ENCODE results near the gene RTN4RL1.
"Not testable (repeated sequence)": the region's sequence is repeated elsewhere in the genome, so short reads cannot be mapped to it uniquely, and the experiment has no call there.

RTN4RL1 gene

GRCh38 chr17:2018716-2019510 is 6.2 kb downstream of the RTN4RL1 start:
- FAIRE-seq (no peak), DNase-seq (ENCODE audit: insufficient read length, low spot score) (no peak)
- TF ChIP-seq POLR2A (IDR thresholded peaks at IDR 0.05; ENCODE audit: low read depth, low read length): no peak

DNA sequence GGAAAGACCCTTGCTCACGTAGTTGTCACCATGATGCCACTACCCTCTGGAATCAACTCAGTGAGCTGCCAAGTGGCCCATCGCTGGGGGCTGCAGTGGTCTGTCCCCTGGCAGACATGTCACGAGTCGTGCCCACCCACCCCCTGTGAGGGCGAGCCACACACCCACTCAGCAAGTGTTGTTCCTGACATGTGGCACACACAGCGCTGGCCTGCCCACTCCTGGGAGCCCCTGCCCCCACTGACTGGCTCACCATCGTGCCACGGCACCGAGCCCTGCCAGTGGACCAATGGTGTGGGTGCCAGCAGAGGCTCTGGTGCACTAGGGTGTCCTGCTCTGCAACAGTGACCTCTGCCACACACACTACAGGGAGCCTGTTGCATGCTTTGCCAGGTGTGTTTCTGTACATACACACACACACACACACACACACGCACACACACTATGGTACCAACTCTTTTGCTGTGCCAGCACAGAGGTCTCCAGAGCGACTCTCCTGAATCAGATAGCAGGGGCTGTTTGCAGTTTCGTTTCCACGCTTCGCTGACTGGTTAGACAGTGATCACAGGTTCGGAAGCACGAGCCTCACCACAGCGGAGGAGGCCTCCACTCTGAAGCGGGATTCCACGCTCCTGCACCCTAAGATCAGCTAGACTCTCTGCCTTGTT is 7.7 kb downstream of the RTN4RL1 start:
- no peak for TF ChIP-seq POLR2A (IDR thresholded peaks at IDR 0.05; ENCODE audit: low read depth, low read length)
- FAIRE-seq (no peak), DNase-seq (ENCODE audit: insufficient read length, low spot score) (no peak)

- DNase-seq (ENCODE audit: insufficient read length, low spot score): no peak
- FAIRE-seq: no peak
- no peak for TF ChIP-seq POLR2A (IDR thresholded peaks at IDR 0.05; ENCODE audit: low read depth, low read length)
Observed at GRCh38 chr17:2016494-2016893, 8.6 kb downstream of the RTN4RL1 start.

GRCh38 chr17:2015314-2015713 is 9.8 kb downstream of the RTN4RL1 start:
- no peak for TF ChIP-seq POLR2A (IDR thresholded peaks at IDR 0.05; ENCODE audit: low read depth, low read length)
- DNase-seq (ENCODE audit: insufficient read length, low spot score): no peak
- no peak for FAIRE-seq

DNA sequence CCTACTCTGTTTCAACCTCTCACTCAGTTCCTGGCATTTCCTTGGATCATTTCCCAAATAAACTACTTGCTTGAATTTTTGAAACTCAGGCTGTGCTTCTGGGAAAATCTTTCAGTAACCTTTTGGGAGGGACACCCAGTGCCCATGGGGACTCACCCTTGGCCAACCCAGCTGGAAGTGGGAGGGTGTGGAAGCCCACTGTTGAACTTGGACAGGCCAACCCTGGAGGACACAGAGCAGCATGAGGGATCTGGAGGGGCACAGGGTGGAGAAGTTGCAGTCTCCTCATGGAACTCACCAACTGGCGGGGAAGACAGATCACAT is 11.2 kb downstream of the RTN4RL1 start:
- FAIRE-seq: no peak
- no peak for TF ChIP-seq POLR2A (IDR thresholded peaks at IDR 0.05; ENCODE audit: low read depth, low read length)
- no peak for DNase-seq (ENCODE audit: insufficient read length, low spot score)

GRCh38 chr17:2013220-2013993 is 11.7 kb downstream of the RTN4RL1 start:
- not testable (repeated sequence) for DNase-seq (ENCODE audit: insufficient read length, low spot score); FAIRE-seq

DNA sequence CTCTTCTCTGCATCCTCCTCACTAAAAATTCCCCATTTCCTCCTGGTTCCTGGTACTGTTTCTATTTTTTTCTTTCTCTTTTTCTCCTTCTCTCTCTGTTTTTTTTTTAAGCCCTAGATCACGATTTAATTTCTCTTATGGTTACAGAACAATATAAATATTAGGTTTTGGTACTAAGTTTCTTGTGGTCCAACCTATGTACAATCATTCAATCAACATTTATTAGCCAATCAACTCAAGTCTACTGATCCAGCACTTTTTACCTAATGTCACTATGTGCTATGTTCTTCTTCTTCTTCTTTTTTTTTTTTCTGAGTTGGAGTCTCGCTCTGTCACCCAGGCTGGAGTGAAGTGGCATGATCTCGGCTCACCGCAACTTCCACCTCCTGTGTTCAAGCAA is 12.6 kb downstream of the RTN4RL1 start:
- DNase-seq (ENCODE audit: insufficient read length, low spot score) (no peak), FAIRE-seq (no peak)
- TF ChIP-seq POLR2A (IDR thresholded peaks at IDR 0.05; ENCODE audit: low read depth, low read length): no peak

GRCh38 chr17:2011411-2012371 is 13.4 kb downstream of the RTN4RL1 start:
- DNase-seq (ENCODE audit: insufficient read length, low spot score): peak; percentile 63
- TF ChIP-seq POLR2A (IDR thresholded peaks at IDR 0.05; ENCODE audit: low read depth, low read length): no peak
- FAIRE-seq: no peak

DNA sequence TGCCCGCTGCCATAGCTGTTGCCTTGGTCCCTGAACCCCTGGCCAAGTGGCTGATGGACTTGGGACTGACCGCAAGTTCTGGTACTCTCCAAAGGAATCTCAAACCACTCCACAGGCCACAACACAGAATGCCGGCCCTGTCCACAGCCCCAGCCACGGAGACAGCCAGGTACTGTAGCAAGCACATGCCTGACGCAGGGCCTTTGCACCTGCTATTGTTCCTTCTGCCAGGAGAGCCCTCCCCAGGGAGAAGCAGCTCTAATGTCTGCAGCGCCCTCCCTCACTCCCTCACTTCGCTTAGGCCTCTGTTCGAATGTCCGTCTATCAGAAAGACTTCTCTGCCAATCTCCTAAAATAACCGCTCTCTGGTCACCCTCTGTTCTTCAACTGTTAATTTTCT is 15.4 kb downstream of the RTN4RL1 start:
- DNase-seq (ENCODE audit: insufficient read length, low spot score): no peak
- FAIRE-seq: no peak
- no peak for TF ChIP-seq POLR2A (IDR thresholded peaks at IDR 0.05; ENCODE audit: low read depth, low read length)

GRCh38 chr17:2008332-2009126 is 16.6 kb downstream of the RTN4RL1 start:
- TF ChIP-seq POLR2A (IDR thresholded peaks at IDR 0.05; ENCODE audit: low read depth, low read length): no peak
- DNase-seq (ENCODE audit: insufficient read length, low spot score): no peak
- no peak for FAIRE-seq

GRCh38 chr17:2004435-2004952 is 20.6 kb downstream of the RTN4RL1 start:
- DNase-seq (ENCODE audit: insufficient read length, low spot score) (no peak), FAIRE-seq (no peak)
- no peak for TF ChIP-seq POLR2A (IDR thresholded peaks at IDR 0.05; ENCODE audit: low read depth, low read length)

GRCh38 chr17:2003525-2003924 is 21.6 kb downstream of the RTN4RL1 start:
- TF ChIP-seq POLR2A (IDR thresholded peaks at IDR 0.05; ENCODE audit: low read depth, low read length): no peak
- no peak for FAIRE-seq
- no peak for DNase-seq (ENCODE audit: insufficient read length, low spot score)
